ENCODE data around the gene NEURL2.

NEURL2 gene

GRCh38 chr20:45892049-45892825 lies 1.2 kb upstream of the NEURL2 start:
- TF ChIP-seq CTCF (IDR thresholded peaks at IDR 0.05; ENCODE audit: unreplicated experiment in 3 of 3), result no peak
- Mint-ChIP-seq H3K4me1 (peaks cover 14% of the 10 kb centered on the region), H3K27ac (peak overlapping the region; percentile 42 to 83 (median 72)), H3K36me3 (ENCODE audit: low read depth) (peaks cover 16% of the 10 kb centered on the region), H3K9me3 (no peaks in the 10 kb centered on the region), H3K27me3 (ENCODE audit: low read depth) (no peaks in the 10 kb centered on the region), H3K4me3 (peak overlapping the region; percentile 94 to 98 (median 97))

- H3K4me3 Mint-ChIP-seq, result peak overlapping the region; percentile 94 to 98 (median 97)
- peaks cover 14% of the 10 kb centered on the region for H3K4me1 Mint-ChIP-seq
- no peaks in the 10 kb centered on the region for H3K9me3 Mint-ChIP-seq
- H3K36me3 Mint-ChIP-seq (ENCODE audit: low read depth), result peaks cover 11% of the 10 kb centered on the region
- no peaks in the 10 kb centered on the region for H3K27me3 Mint-ChIP-seq (ENCODE audit: low read depth)
- peak overlapping the region; percentile 87 to 96 (median 95) for H3K27ac Mint-ChIP-seq
- TF ChIP-seq CTCF (IDR thresholded peaks at IDR 0.05; ENCODE audit: unreplicated experiment in 3 of 3), result peak; percentile 76 to 81 (median 78)
Measured at GRCh38 chr20:45890077-45890984, 677 bp downstream of the NEURL2 start.

- TF ChIP-seq CTCF (IDR thresholded peaks at IDR 0.05; ENCODE audit: unreplicated experiment in 3 of 3), result no peak
- Mint-ChIP-seq H3K27ac (no peak overlapping the region), H3K4me3 (no peak overlapping the region), H3K27me3 (ENCODE audit: low read depth) (no peaks in the 10 kb centered on the region), H3K36me3 (ENCODE audit: low read depth) (peaks cover 13% of the 10 kb centered on the region), H3K4me1 (peaks cover 14% of the 10 kb centered on the region), H3K9me3 (no peaks in the 10 kb centered on the region)
Measured at GRCh38 chr20:45888681-45889080, 2.3 kb downstream of the NEURL2 start.

- TF ChIP-seq CTCF (IDR thresholded peaks at IDR 0.05; ENCODE audit: unreplicated experiment in 3 of 3), result no peak
- H3K4me1 Mint-ChIP-seq, result peaks cover 13% of the 10 kb centered on the region
- peaks cover 25% of the 10 kb centered on the region for H3K36me3 Mint-ChIP-seq (ENCODE audit: low read depth)
- H3K4me3 Mint-ChIP-seq, result peak within 1 kb of the TSS in 2 of 3 experiments; percentile 27 to 47
- no peaks in the 10 kb centered on the region for H3K27me3 Mint-ChIP-seq (ENCODE audit: low read depth)
- no peak within 1 kb of the TSS for H3K27ac Mint-ChIP-seq
- H3K9me3 Mint-ChIP-seq, result no peaks in the 10 kb centered on the region
Measured at GRCh38 chr20:45887346-45887715, 3.7 kb downstream of the NEURL2 start, which contains the start of gene SPATA25. Gene SPATA25 (minus strand): TSS chr20:45887622. CDS start chr20:45887590, 32 bp downstream.

- Mint-ChIP-seq H3K27me3 (ENCODE audit: low read depth) (no peaks in the 10 kb centered on the region), H3K27ac (no peak overlapping the region), H3K4me3 (peak overlapping the region in 1 of 3 experiments; percentile 47), H3K36me3 (ENCODE audit: low read depth) (peaks cover 25% of the 10 kb centered on the region), H3K9me3 (no peaks in the 10 kb centered on the region), H3K4me1 (peaks cover 13% of the 10 kb centered on the region)
- TF ChIP-seq CTCF (IDR thresholded peaks at IDR 0.05; ENCODE audit: unreplicated experiment in 3 of 3), result no peak
Measured at GRCh38 chr20:45886590-45887345, 4.2 kb downstream of the NEURL2 start.
